SK-N-SH (cell line): ENCODE results near the gene SLC16A5. TPM values are rescaled to one million over a fixed set of nuclear protein-coding genes. Genes with fewer than 3 reads are reported as not detected.

ENCODE experiments used
- CTCF ChIA-PET: fragments of 300-600, 350-600 bp; formaldehyde crosslinking; extraction: SDS; loops from one replicate; lab custom pipeline; 2021; lab: Yijun Ruan, JAX
- POLR2A ChIA-PET: fragments of 350-600 bp; sonication (Branson Sonifier 250); formaldehyde crosslinking; extraction: SDS; loops from one replicate; lab custom pipeline; 2020; ENCODE audit warnings: antibody characterized with exemption, inconsistent platforms; lab: Yijun Ruan, JAX
- DNase-seq: peaks from one replicate; pipeline ENCODE4 v3.0.0; 2012
- H2AFZ ChIP-seq: fragments of 200-600 bp; sonication (generic); 2 replicates; pipeline ENCODE4 v1.8.1; 2016; ENCODE audit warnings: antibody characterized with exemption, mild to moderate bottlenecking, low read depth
- H3F3A ChIP-seq: fragments of 200-600 bp; sonication (generic); replicated peaks from 2 replicates; pipeline ENCODE3; 2016; ENCODE audit warnings: antibody characterized with exemption, mild to moderate bottlenecking; ENCODE audit not compliant: insufficient read depth
- H3K27ac ChIP-seq, 2 experiments: fragments of 200-500 bp in 1 of 2; fragments of 200-600 bp in 1 of 2; sonication (Bioruptor generic) in 1 of 2; sonication (generic), shearing (Covaris generic) in 1 of 2; 2 replicates each; pipeline versions ENCODE4 v1.5.1 to v1.6.1; 2014 to 2016; ENCODE audit warnings: low read depth in 2 of 2, inconsistent platforms in 1 of 2, low read length in 1 of 2, mild to moderate bottlenecking in 1 of 2, mixed read lengths in 1 of 2
- H3K27me3 ChIP-seq: fragments of 200-600 bp; sonication (generic), shearing (Covaris generic); 2 replicates; pipeline ENCODE4 v1.6.1; 2016; ENCODE audit warnings: mixed run types; ENCODE audit not compliant: insufficient read depth
- H3K36me3 ChIP-seq, 2 experiments: fragments of 200-500 bp in 1 of 2; fragments of 200-600 bp in 1 of 2; sonication (Bioruptor generic) in 1 of 2; sonication (generic) in 1 of 2; replicated peaks in 1 of 2; 2 replicates each; pipeline versions ENCODE3 to v1.5.1; 2014 to 2016; ENCODE audit warnings: low read length in 1 of 2, mild to moderate bottlenecking in 1 of 2; ENCODE audit not compliant: insufficient read depth in 2 of 2, control insufficient read depth in 1 of 2
- H3K4me1 ChIP-seq, 2 experiments: fragments of 200-500 bp in 1 of 2; fragments of 200-600 bp in 1 of 2; sonication (Bioruptor generic) in 1 of 2; sonication (generic), shearing (Covaris generic) in 1 of 2; 2 replicates each; pipeline versions ENCODE4 v1.5.1 to v1.6.1; 2014 to 2016; ENCODE audit warnings: low read depth in 1 of 2, low read length in 1 of 2, mixed run types in 1 of 2; ENCODE audit not compliant: insufficient read depth in 2 of 2, control insufficient read depth in 1 of 2
- H3K4me2 ChIP-seq: fragments of 200-600 bp; sonication (generic), shearing (Covaris generic); 2 replicates; pipeline ENCODE4 v1.6.1; 2017; ENCODE audit warnings: mixed run types
- H3K4me3 ChIP-seq, 2 experiments: fragments of 200-500 bp in 1 of 2; fragments of 200-600 bp in 1 of 2; sonication (Bioruptor generic) in 1 of 2; sonication (generic), shearing (Covaris generic) in 1 of 2; 2 replicates each; pipeline versions ENCODE4 v1.5.1 to v1.8.1; 2014 to 2016; ENCODE audit warnings: low read depth in 2 of 2, inconsistent platforms in 1 of 2, low read length in 1 of 2, mild to moderate bottlenecking in 1 of 2, mixed read lengths in 1 of 2, moderate library complexity in 1 of 2
- H3K79me2 ChIP-seq: fragments of 200-600 bp; sonication (generic); 2 replicates; pipeline ENCODE4 v1.8.1; 2017; ENCODE audit warnings: mild to moderate bottlenecking; ENCODE audit not compliant: insufficient read depth
- H3K9ac ChIP-seq: fragments of 200-600 bp; sonication (generic); 2 replicates; pipeline ENCODE4 v1.6.1; 2017; ENCODE audit warnings: mixed run types
- H3K9me2 ChIP-seq: fragments of 200-600 bp; sonication (generic); 2 replicates; pipeline ENCODE4 v1.6.1; 2017; ENCODE audit warnings: mixed run types
- H3K9me3 ChIP-seq: fragments of 200-600 bp; sonication (generic); 2 replicates; pipeline ENCODE4 v1.6.1; 2017; ENCODE audit warnings: mixed run types, mild to moderate bottlenecking, moderate library complexity
- H4K20me1 ChIP-seq: fragments of 200-600 bp; sonication (generic); 2 replicates; pipeline ENCODE4 v1.6.1; 2017; ENCODE audit warnings: mild to moderate bottlenecking, mixed run types; ENCODE audit not compliant: insufficient read depth
- FOSL2 ChIP-seq: IDR thresholded peaks from 2 replicates; pipeline ENCODE4 v1.4.0; 2012; ENCODE audit warnings: low read depth, mild to moderate bottlenecking, moderate library complexity, borderline replicate concordance
- FOXJ3 ChIP-seq: sonication (generic); formaldehyde crosslinking; IDR thresholded peaks from 2 replicates; pipeline ENCODE4 v1.5.1; 2020; ENCODE audit warnings: mild to moderate bottlenecking, missing genetic modification reagents
- RFX5 ChIP-seq: IDR thresholded peaks from 2 replicates; pipeline ENCODE4 v1.6.1; 2012; ENCODE audit warnings: mild to moderate bottlenecking, improper control_type of control experiment, low read length
- TAF1 ChIP-seq: IDR thresholded peaks from 2 replicates; pipeline ENCODE4 v1.6.1; 2012; ENCODE audit warnings: low read depth, mild to moderate bottlenecking, low read length, moderate library complexity, borderline replicate concordance
- WGBS: methylation state at CpG from one replicate; pipeline ENCODE4 v1.1.6; 2017; ENCODE audit warnings: low lambda C conversion rate; 5-methylcytosine and 5-hydroxymethylcytosine counted together
- polyA plus RNA-seq, 3 experiments: library from polyadenylated mRNA; depleted of rRNA; stranded (reverse); fragments of >200 nt; gene quantifications; 2 replicates each; pipeline ENCODE4 v1.2.3, GENCODE V29; 2012
- TF ChIP-seq, protein P1 (sequence below): IDR thresholded peaks from 2 replicates; pipeline ENCODE4 v1.4.0; 2012; ENCODE audit warnings: low read depth, borderline replicate concordance
- TF ChIP-seq, protein P2 (sequence below): fragments of 150-350 bp; IDR thresholded peaks from 2 replicates; pipeline ENCODE4 v1.6.1; 2016; ENCODE audit warnings: mild to moderate bottlenecking, low read depth, low read length
- TF ChIP-seq, protein P3 (sequence below): fragments of 150-350 bp; IDR thresholded peaks from 2 replicates; pipeline ENCODE4 v1.6.1; 2017; ENCODE audit warnings: antibody characterized with exemption, low read length, low read depth, borderline replicate concordance

The SLC16A5 gene
- polyA plus RNA-seq, 1 of the 3 experiments (the other 2 are of a cell fraction), result 0.03 TPM

DNA sequence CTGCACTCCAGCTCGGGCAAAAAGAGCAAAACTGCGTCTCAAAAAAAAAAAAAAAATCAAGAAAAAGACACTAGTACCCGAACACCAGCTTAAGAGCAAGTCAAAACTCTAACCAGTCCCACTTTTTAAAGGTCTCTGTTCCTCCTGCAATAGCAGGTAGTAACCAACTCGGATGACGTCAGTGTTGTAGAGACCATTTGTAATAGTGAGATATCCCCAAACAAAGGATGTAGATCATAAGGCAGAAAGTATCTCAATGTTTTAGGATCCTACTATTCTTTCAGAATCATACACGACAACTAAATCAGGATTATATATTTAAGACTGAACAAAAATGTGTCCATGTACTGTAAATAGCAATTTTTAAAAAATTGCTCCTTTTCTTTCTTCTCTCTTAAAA lies 64.2 kb downstream of the SLC16A5 start:
- H3K79me2 ChIP-seq, result peaks cover 73% of the 10 kb centered on the region
- TF ChIP-seq, protein P1, sequence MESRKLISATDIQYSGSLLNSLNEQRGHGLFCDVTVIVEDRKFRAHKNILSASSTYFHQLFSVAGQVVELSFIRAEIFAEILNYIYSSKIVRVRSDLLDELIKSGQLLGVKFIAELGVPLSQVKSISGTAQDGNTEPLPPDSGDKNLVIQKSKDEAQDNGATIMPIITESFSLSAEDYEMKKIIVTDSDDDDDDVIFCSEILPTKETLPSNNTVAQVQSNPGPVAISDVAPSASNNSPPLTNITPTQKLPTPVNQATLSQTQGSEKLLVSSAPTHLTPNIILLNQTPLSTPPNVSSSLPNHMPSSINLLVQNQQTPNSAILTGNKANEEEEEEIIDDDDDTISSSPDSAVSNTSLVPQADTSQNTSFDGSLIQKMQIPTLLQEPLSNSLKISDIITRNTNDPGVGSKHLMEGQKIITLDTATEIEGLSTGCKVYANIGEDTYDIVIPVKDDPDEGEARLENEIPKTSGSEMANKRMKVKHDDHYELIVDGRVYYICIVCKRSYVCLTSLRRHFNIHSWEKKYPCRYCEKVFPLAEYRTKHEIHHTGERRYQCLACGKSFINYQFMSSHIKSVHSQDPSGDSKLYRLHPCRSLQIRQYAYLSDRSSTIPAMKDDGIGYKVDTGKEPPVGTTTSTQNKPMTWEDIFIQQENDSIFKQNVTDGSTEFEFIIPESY, result no peak
- TF ChIP-seq, protein P2, sequence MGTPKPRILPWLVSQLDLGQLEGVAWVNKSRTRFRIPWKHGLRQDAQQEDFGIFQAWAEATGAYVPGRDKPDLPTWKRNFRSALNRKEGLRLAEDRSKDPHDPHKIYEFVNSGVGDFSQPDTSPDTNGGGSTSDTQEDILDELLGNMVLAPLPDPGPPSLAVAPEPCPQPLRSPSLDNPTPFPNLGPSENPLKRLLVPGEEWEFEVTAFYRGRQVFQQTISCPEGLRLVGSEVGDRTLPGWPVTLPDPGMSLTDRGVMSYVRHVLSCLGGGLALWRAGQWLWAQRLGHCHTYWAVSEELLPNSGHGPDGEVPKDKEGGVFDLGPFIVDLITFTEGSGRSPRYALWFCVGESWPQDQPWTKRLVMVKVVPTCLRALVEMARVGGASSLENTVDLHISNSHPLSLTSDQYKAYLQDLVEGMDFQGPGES, result no peak
- TF ChIP-seq, protein P3, sequence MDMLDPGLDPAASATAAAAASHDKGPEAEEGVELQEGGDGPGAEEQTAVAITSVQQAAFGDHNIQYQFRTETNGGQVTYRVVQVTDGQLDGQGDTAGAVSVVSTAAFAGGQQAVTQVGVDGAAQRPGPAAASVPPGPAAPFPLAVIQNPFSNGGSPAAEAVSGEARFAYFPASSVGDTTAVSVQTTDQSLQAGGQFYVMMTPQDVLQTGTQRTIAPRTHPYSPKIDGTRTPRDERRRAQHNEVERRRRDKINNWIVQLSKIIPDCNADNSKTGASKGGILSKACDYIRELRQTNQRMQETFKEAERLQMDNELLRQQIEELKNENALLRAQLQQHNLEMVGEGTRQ, result no peak
- TF ChIP-seq FOSL2 (0 out of 2 replicates have a peak, but pooled peaks have one; percentile 2), FOXJ3 (no peak), RFX5 (no peak)
- TF ChIP-seq, all 33 proteins: peak for 1
- Histone ChIP-seq H3K27ac (peak overlapping the region; percentile 53 to 85), H3K4me1 (peaks cover 0 to 5% of the 10 kb centered on the region in 2 experiments; a peak in 3 of 4 replicates), H3K9me3 (no peaks in the 10 kb centered on the region), H3F3A (peaks cover 29% of the 10 kb centered on the region), H2AFZ (no peak overlapping the region), H3K4me2 (peak overlapping the region; percentile 81), H3K4me3 (peak overlapping the region; percentile 73 to 77), H3K36me3 (peaks cover 15 to 22% of the 10 kb centered on the region in 2 experiments), H3K9me2 (no peaks in the 10 kb centered on the region), H4K20me1 (peaks cover 39% of the 10 kb centered on the region), H3K9ac (peak overlapping the region; percentile 75), H3K27me3 (no peaks in the 10 kb centered on the region)
- ChIA-PET POLR2A (interaction anchor here (0.6 to 2.1 kb wide), 2 partner anchors 21 to 393 kb away, joined by 3 to 8 read pairs; partner anchors contain the start of gene NT5C), CTCF (interaction anchor here (1.7 to 2.7 kb wide), 3 partner anchors 14 to 47 kb away, joined by 3 to 14 read pairs (median 6); no protein-coding TSS in a partner anchor)
- WGBS, result 17% methylated on average over 6 of the region's 6 CpGs
- peak; percentile 57 for DNase-seq

DNA sequence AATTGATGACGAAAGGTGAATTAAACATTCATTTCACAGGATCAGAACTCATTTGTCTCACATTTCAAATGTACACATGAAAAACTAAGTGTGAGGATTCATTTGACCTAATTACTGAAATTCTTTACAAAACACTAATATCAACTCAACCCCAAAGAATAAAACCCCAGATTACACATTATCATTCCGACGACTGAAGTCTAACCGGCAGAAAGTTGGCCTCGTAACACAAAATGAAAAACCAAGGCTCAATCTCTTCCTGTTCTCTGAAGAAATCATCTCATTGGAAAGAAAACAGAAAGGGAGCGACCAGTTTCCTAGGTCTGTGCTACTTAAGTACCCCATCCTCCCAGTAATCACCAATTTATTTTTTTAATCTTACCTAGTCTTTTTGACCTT lies 64.8 kb downstream of the SLC16A5 start:
- Histone ChIP-seq H3K79me2 (peaks cover 71% of the 10 kb centered on the region), H3K9me2 (no peaks in the 10 kb centered on the region), H3K9ac (peak overlapping the region; percentile 75), H2AFZ (peak overlapping the region; percentile 32; the same call in 1 of the 2 replicates), H3K4me3 (peak overlapping the region; percentile 73 to 77), H3K36me3 (peaks cover 10 to 22% of the 10 kb centered on the region in 2 experiments), H3F3A (peaks cover 23% of the 10 kb centered on the region), H3K4me2 (peak overlapping the region; percentile 81), H4K20me1 (peaks cover 33% of the 10 kb centered on the region), H3K9me3 (no peaks in the 10 kb centered on the region), H3K27me3 (no peaks in the 10 kb centered on the region), H3K4me1 (peaks cover 0 to 5% of the 10 kb centered on the region in 2 experiments; a peak in 3 of 4 replicates), H3K27ac (peak overlapping the region; percentile 53 to 85)
- 11% methylated on average over 6 of the region's 6 CpGs for WGBS
- no peak for DNase-seq
- CTCF ChIA-PET, result no interaction called here
- TF ChIP-seq TAF1, result no peak
- TF ChIP-seq RFX5, result 0 out of 2 replicates have a peak, but pooled peaks have one; percentile 13
- POLR2A ChIA-PET, result no interaction called here
